Measurements from ENCODE around the gene ZYG11A. TPM values are rescaled to one million over a fixed set of nuclear protein-coding genes. Genes with fewer than 3 reads are reported as not detected.

Gene ZYG11A
- total RNA-seq, 1 experiment from 2014 or later = 6.8 TPM

Other genes starting within 250 kb of the ZYG11A start
- gene GPX7, start 240.4 kb upstream of the ZYG11A start, total RNA-seq (2014; rRNA removed; shearing (Covaris generic)) = 27.2 and 42.6 TPM in 2 replicates
- gene SHISAL2A, start 209.6 kb upstream of the ZYG11A start, total RNA-seq (2014; rRNA removed; shearing (Covaris generic)) = 0.18 and 1.3 TPM in 2 replicates
- gene COA7, start 144.4 kb upstream of the ZYG11A start, total RNA-seq (2014; rRNA removed; shearing (Covaris generic)) = 23.3 and 30.0 TPM in 2 replicates
- gene ZYG11B, start 116.3 kb upstream of the ZYG11A start, total RNA-seq (2014; rRNA removed; shearing (Covaris generic)) = 31.6 and 45.2 TPM in 2 replicates
- gene ECHDC2, start 79.0 kb downstream of the ZYG11A start, total RNA-seq (2014; rRNA removed; shearing (Covaris generic)) = 5.3 and 16.3 TPM in 2 replicates
- gene SCP2, start 84.5 kb downstream of the ZYG11A start, total RNA-seq (2014; rRNA removed; shearing (Covaris generic)) = 78.7 and 98.7 TPM in 2 replicates
- not detected in 2 replicates for gene PODN, start 219.5 kb downstream of the ZYG11A start, total RNA-seq (2014; rRNA removed; shearing (Covaris generic))